ENCODE results near the gene KRT40.

The KRT40 gene

DNA sequence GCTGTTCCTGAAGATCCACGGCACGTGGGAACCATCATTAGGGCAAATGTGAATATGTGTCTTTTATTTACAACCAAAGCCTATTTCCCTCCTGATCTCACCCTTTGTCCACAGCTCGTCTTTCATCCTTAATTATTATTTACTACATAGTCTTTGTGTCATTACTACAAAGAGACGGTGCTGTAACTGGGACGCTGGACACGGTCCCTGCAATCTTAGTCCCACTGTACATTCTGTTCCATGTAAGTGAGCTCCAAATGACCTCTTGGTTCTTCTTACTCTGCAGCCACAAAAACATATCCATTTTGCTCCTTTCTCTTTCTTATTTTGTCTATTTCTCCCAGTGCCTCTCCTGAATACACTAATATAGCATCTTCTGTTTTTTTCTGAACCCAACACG lies 34.0 kb downstream of the KRT40 start:
- no peak for DNase-seq (ENCODE audit: low read depth)
- TF ChIP-seq, protein P1, sequence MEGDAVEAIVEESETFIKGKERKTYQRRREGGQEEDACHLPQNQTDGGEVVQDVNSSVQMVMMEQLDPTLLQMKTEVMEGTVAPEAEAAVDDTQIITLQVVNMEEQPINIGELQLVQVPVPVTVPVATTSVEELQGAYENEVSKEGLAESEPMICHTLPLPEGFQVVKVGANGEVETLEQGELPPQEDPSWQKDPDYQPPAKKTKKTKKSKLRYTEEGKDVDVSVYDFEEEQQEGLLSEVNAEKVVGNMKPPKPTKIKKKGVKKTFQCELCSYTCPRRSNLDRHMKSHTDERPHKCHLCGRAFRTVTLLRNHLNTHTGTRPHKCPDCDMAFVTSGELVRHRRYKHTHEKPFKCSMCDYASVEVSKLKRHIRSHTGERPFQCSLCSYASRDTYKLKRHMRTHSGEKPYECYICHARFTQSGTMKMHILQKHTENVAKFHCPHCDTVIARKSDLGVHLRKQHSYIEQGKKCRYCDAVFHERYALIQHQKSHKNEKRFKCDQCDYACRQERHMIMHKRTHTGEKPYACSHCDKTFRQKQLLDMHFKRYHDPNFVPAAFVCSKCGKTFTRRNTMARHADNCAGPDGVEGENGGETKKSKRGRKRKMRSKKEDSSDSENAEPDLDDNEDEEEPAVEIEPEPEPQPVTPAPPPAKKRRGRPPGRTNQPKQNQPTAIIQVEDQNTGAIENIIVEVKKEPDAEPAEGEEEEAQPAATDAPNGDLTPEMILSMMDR (conservative IDR thresholded peaks at IDR 0.05; ENCODE audit: control insufficient read depth, insufficient read depth, low read depth, low read length) = no peak

DNA sequence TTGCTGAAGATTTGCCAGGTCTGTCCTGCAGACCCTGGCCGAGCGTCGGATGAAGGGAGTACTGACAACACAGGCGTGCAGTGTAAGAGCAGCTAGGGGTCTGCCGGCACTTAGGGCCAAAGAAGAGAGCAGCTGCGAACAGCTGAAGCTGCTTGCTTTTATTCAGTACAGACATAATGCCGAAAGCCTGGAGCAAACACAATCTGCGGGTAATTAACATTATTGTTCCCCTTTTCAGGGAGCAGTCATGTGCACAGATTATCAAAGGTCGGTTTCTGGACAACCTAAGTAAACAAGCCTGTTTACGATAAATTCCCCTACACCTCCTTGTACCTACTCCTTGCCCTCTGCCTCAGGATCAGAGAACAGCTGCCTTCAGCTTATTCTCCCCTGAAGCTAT lies 34.7 kb downstream of the KRT40 start:
- H3K4me3 ChIP-seq (ENCODE audit: control insufficient read depth, low read depth, low read length) = no peak overlapping the region
- TF ChIP-seq, protein P1 (conservative IDR thresholded peaks at IDR 0.05; ENCODE audit: control insufficient read depth, insufficient read depth, low read depth, low read length) = no peak
- no peak for DNase-seq (ENCODE audit: low read depth)

More for the DNA sequence above, 34.0 kb downstream of the KRT40 start:
- H3K4me3 ChIP-seq (ENCODE audit: control insufficient read depth, low read depth, low read length) = no peak overlapping the region

DNA sequence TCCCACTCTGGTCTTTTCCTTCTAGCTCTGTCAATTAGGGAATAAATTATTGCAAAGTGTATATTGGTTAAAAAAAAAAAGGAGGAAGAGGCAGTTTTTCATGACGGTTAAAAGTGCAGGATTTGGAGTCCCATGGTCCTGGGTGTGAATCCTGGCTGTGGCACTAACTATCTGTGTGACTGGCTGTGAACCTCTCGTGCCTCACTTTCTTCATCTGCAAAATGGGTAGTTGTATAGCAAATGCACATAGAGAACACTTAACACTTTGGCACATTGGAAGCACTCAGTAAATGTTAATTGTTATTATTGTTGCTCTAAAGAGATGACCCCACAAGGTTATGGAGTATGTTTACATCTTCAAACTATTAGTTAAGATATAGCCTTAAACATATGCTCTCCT lies 36.2 kb downstream of the KRT40 start:
- no peak for DNase-seq (ENCODE audit: low read depth)
- TF ChIP-seq, protein P1 (conservative IDR thresholded peaks at IDR 0.05; ENCODE audit: control insufficient read depth, insufficient read depth, low read depth, low read length) = no peak
- no peak overlapping the region for H3K4me3 ChIP-seq (ENCODE audit: control insufficient read depth, low read depth, low read length)

DNA sequence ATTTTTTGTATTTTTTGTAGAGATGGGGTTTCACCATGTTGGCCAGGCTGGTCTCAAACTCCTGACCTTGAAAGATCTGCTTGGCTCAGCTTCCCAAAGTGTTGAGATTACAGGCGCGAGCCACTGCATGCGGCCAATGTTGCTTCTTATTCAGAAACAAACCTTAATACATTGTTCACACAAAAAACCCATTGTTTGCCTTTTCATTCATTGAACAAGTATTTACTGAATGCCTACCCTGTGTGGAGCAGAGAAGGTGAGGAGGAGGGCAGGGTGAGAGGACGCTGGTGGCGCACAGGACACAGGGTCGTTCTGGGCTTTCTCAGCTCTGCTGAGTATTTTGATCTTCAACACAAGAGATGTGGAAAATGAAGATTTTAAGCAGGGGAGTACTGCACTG lies 38.7 kb downstream of the KRT40 start:
- H3K4me3 ChIP-seq (ENCODE audit: control insufficient read depth, low read depth, low read length) = no peak overlapping the region
- DNase-seq (ENCODE audit: low read depth) = no peak
- TF ChIP-seq, protein P1 (conservative IDR thresholded peaks at IDR 0.05; ENCODE audit: control insufficient read depth, insufficient read depth, low read depth, low read length) = no peak

DNA sequence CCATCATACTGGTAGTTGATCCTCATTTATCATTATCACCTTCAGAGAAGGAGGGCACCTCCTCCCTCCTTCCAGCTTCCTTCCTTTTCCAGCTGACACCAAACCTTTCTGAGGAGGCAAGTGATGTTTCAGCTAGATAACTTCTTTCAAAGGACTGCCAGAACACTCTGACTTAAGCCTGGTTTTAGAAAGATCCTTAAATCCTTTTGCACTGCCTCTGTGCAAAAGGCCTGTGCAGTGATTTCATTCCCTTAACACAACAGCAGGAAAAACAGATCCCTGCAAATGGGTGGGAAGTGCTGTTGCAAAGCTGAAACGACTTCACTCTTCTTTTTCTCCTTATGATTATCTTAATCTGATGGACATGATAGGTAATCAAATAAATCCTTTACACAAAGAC lies 39.6 kb downstream of the KRT40 start:
- H3K4me3 ChIP-seq (ENCODE audit: control insufficient read depth, low read depth, low read length) = no peak overlapping the region
- no peak for DNase-seq (ENCODE audit: low read depth)
- TF ChIP-seq, protein P1 (conservative IDR thresholded peaks at IDR 0.05; ENCODE audit: control insufficient read depth, insufficient read depth, low read depth, low read length) = no peak

DNA sequence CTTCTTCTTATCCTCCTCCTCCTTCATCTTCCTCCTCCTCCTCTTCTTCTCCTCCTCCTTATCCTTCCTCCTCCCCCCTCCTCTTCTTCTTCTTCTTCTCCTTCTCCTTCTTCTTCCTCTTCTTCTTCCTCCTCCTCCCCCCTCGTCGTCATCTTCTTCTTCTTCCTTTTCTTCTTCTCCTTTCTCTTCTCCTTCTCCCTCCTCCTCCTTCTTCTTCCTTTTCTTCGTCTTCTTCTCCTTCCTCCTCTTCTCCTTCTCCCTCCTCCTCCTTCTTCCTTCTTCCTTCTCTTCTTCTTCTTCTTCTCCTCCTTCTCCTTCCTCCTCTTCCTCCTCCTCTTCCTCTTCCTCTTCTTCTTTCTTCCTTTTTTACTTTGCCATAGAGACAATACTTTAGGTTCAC lies 41.6 kb downstream of the KRT40 start:
- no peak overlapping the region for H3K4me3 ChIP-seq (ENCODE audit: control insufficient read depth, low read depth, low read length)
- TF ChIP-seq, protein P1 (conservative IDR thresholded peaks at IDR 0.05; ENCODE audit: control insufficient read depth, insufficient read depth, low read depth, low read length) = no peak
- DNase-seq (ENCODE audit: low read depth) = no peak

DNA sequence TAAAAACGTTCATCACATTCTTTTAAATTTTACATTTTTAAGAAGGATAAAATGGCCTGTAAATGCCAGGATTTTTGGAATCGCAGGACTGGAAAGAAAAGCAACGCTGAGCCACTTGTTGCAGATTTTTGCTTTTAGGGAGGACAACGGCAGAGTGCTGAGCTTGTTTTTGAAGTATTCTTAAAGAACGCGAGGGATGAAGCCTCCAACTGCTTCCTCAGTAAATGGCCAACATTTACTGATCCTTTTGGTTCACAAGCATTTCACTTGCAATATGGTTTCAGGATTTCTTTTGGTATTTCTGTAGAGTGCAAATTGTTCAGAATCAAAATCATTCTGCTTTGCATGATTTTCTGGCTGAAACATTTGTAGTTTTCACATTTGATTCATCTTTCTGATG lies 43.9 kb downstream of the KRT40 start:
- no peak for DNase-seq (ENCODE audit: low read depth)
- TF ChIP-seq, protein P1 (conservative IDR thresholded peaks at IDR 0.05; ENCODE audit: control insufficient read depth, insufficient read depth, low read depth, low read length) = no peak
- no peak overlapping the region for H3K4me3 ChIP-seq (ENCODE audit: control insufficient read depth, low read depth, low read length)
